ENCODE results near the gene FAM120B. TPM values are rescaled to one million over a fixed set of nuclear protein-coding genes. Genes with fewer than 3 reads are reported as not detected.
"Not testable (repeated sequence)": the region's sequence is repeated elsewhere in the genome, so short reads cannot be mapped to it uniquely, and the experiment has no call there.

The FAM120B gene, protein sequence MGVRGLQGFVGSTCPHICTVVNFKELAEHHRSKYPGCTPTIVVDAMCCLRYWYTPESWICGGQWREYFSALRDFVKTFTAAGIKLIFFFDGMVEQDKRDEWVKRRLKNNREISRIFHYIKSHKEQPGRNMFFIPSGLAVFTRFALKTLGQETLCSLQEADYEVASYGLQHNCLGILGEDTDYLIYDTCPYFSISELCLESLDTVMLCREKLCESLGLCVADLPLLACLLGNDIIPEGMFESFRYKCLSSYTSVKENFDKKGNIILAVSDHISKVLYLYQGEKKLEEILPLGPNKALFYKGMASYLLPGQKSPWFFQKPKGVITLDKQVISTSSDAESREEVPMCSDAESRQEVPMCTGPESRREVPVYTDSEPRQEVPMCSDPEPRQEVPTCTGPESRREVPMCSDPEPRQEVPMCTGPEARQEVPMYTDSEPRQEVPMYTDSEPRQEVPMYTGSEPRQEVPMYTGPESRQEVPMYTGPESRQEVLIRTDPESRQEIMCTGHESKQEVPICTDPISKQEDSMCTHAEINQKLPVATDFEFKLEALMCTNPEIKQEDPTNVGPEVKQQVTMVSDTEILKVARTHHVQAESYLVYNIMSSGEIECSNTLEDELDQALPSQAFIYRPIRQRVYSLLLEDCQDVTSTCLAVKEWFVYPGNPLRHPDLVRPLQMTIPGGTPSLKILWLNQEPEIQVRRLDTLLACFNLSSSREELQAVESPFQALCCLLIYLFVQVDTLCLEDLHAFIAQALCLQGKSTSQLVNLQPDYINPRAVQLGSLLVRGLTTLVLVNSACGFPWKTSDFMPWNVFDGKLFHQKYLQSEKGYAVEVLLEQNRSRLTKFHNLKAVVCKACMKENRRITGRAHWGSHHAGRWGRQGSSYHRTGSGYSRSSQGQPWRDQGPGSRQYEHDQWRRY
- 12.8 and 18.1 TPM in 2 replicates for total RNA-seq

DNA sequence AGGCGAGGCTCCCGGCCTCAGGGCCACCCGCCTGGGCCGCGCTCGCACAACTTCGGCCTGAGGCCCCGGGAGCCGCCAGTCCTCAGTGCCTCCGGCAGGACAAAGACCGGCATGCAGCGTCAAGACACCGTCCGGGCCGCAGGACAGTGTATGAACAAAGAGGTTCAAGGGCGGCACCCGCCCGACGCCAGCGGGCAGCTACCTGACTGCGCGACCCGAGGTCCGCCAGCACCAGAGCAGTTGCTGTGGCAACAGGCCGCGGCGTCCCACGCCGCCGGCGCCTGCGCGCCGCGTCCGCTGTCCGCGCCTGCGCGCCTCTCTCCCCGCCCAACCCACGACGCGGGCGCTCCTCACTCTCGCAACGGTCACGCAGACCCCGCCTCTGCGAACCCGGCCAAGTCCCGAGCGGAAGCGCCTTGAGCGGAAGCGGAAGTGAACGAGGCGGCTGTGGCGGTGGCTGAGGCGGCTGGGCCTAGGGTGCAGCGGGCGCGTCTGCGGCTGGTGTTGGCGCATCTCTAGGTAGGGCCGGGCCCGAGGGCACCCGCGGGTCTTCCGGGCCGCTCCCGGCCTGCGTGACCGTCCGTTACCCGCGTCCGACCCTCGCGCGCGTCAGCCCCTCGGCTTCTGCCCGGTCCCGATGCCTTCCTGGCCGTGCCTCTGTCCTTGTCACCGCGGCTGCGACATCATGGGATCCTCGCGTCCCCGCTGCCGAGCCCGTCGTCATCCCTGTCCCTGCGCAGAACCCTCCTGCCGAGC, at the start of gene FAM120B:
Gene FAM120B, plus strand, starts transcription at position 435 of the 756 bp plus-strand sequence. CDS start 10,633 bp downstream, outside the sequence.
- DNase-seq: peak; percentile 97

DNA sequence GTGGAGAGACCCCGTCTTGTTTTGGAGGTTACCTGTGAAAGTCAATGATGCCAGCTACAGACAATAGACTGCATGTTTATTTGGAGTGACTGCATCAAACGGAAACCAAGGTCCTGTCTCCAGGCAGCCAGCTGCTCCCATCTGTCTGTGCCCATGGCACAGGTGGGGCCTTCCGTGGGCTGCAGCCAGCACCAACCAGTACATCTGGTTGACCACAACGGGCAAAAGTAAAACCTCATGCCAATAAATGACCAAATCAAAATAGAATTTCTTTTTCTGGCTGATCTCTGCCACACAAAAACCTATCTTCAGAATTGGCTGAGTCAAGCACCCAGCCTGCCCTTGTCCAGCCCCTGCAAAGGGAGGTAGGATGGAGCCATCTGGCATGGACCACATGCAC, 49.2 kb upstream of the FAM120B start:
- DNase-seq: no peak

- no peak for DNase-seq
Observed at GRCh38 chr6:170258407-170258806, 48.2 kb upstream of the FAM120B start.

DNA sequence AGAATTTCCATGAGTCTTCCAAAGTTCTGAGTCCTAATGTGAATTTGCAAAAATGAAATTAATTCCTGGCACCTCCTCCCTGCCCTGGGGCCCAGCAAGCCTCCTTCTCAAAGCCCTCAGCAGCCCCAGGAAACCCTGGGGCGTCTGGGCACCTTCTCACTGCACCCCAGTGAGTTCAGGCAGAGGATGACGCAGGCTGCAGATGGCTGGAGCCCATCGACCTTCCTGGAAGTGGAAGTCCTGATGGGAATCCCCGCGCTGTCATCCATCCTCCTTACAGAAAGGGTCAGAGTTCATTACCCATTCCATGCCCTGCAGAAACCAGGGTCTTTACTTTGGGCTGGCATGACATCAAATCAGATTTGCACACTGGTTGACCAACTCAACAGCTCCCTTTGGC, 47.3 kb upstream of the FAM120B start:
- no peak for DNase-seq

- DNase-seq: no peak
Observed at GRCh38 chr6:170260686-170261085, 45.9 kb upstream of the FAM120B start.

- no peak for DNase-seq
Observed at GRCh38 chr6:170261643-170262488, 44.7 kb upstream of the FAM120B start.

DNA sequence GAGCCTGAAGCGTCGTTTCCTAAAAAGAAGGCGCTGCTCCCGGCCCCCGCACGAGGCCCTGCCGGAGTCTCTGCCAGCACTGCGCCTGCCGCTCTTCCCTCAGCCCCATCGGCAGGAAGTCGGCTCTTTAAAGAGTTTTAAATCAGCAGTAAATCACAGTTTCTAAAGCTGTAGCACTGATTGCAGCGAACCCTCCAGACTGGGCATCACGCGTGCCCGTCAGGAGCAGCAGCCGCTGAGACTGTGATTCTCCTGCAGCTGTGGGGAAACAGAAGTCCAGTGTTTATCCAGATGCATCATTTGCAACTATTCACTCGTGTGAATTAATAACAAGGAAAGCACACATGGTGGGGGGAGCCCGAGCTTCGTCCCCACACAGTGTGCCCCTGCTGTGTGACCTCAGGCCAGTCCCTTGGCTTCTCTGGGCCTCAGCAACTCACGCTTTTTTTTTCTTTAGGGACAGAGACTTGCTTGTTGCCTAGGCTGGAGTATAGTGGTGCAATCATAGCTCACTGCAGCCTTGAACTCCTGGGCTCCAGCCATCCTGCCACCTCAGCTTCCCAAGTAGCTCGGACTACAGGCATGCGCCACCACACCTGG, 44.0 kb upstream of the FAM120B start:
- no peak for DNase-seq

DNA sequence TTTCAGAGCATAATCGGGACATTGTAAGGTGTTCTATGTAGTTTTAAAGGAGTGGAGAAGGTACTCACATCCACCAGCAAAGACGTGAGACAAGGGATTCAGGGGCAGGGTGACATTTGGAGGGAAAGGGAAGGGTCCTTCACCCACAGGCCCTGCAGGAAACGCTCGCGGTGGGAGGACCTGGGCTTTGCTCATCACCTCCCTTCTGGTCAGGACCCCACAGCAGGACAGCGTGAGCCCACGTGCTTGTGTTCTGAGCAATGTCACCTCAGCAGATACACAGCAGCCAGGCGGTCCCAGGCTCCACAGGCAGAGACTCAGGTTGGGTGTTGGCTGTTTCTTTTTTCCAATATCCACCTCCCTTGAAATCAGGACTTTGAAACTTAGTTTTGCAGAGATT, 43.1 kb upstream of the FAM120B start:
- DNase-seq: no peak

DNA sequence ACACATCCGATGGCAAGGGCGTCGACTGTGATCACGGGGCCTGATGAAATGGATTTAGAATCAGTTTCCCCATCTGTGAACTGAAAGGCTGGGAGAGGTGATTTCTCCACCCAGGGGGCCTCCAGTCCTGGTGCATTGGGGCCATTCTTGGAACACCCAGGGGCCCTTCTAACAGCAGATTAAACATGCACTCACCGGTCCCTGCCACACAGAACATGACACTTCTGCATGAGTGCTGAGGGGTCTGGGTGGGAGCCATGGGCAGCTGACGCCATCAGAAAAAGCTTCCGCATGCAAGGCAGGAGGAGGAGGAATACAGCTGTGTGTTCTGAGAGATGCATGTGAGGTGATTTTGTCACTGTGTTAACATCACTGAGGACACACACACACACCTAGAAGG, 42.5 kb upstream of the FAM120B start:
- DNase-seq: no peak

GRCh38 chr6:170264644-170265043, 41.9 kb upstream of the FAM120B start:
- DNase-seq: not testable (repeated sequence)

GRCh38 chr6:170265655-170266054, 40.9 kb upstream of the FAM120B start:
- DNase-seq: no peak

- peak; percentile 62 for DNase-seq
Observed at GRCh38 chr6:170266061-170266825, 40.3 kb upstream of the FAM120B start.

GRCh38 chr6:170267688-170268087, 38.9 kb upstream of the FAM120B start:
- no peak for DNase-seq

DNA sequence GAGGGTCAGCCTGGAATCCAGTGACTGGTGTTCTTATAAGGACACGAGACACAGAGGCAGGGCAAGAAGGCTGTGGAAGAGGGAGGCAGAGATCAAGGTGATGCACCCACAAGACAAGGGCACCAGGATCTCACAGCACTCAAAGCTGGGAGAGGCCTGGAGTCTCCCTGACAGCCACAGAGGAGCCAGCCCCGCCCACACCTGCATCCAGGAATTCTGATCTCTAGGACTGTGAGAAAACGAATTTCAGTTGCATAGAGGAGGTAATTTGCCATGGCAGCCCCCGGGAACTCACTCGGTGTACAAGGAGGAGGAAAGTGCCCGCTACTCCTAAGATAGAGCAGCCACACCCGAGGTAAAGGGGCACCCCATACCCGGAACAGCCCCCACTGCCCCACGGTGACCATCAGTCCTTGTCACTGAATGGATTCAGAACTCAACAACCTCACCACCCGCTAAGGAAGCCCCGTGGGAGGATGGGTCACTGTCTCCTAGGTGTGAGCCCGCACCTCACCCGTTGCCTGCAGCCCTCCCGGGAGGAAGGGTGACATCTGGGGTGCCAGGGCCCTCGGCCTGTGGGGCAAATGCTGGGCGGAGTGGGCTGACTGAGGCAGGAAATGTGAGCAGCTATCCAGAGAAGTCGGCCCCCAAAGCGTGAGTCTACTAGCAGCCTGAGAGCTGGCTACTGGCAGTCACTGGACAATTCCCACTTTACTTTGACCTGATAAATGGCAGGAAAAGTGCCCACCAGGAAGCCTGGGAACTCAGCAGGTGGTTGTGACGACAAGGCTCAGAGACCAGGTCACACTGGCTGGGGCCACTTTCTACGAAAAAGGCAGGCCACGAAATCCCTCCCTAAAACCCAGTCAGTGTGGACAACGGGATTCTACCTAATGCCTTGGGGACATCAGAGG, 38.1 kb upstream of the FAM120B start:
- DNase-seq: no peak

DNA sequence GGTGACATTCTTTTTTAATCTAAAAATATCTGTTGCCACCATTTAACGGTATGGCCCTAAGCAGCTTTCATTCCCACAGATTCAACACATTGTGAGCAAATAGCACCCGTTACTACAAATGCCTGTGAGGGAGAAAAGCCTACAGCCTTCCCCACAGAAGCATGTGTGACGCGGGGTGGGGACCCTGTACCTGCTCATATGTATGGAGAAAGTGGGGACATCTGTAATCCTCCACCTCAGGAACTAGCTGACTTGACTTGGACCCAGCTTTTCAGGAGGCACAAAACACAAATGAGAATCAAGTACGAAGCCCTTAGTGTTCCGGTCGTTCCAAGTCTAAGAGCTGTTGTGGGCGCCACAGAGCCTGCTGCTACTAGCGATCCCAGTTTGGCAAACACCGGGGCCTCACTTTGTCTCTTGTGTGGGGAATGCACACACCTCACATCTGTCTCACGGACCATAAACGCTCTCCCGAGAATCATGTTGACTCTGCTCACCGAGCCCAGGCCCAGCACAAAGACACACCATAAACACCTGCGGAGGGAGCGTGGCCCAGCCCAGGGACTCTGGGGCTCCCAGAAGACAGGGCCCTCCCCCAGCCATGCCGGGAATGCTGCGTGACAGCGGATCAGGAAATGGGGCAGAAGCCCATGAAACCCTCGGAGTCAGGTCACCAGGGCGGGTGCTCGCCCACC, 37.3 kb upstream of the FAM120B start:
- DNase-seq: no peak

- DNase-seq: no peak
Observed at GRCh38 chr6:170269846-170270541, 36.6 kb upstream of the FAM120B start.

GRCh38 chr6:170270984-170271593, 35.5 kb upstream of the FAM120B start:
- DNase-seq: no peak

Data from dermis blood vessel endothelial cell (primary cell).